ENCODE data around the gene MAP4K2. TPM values are rescaled to one million over a fixed set of nuclear protein-coding genes. Genes with fewer than 3 reads are reported as not detected.
A peak's percentile ranks its signal among the peaks of the same experiment; 100 is the strongest.

The MAP4K2 gene
- total RNA-seq, 3 donors from 2014 or later, result 8.7 to 16.8 (median 14.1) TPM

GRCh38 chr11:64793271-64794160, 9.5 kb downstream of the MAP4K2 start:
- no peaks in the 10 kb centered on the region for H3K36me3 ChIP-seq (ENCODE audit: low read depth)
- H3K4me1 ChIP-seq (ENCODE audit: low read depth), result no peaks in the 10 kb centered on the region
- H3K9me3 ChIP-seq, result no peaks in the 10 kb centered on the region
- TF ChIP-seq CTCF (IDR thresholded peaks at IDR 0.05), result no peak
- no peak overlapping the region for H3K4me3 ChIP-seq
- intact Hi-C loops (cut with DNase I, micrococcal nuclease), result no loop called here
- peak in 1 of 3 donors; percentile 33 for DNase-seq
- ATAC-seq, result no peak

GRCh38 chr11:64792482-64792881, 10.5 kb downstream of the MAP4K2 start:
- no peak for DNase-seq
- no peak for ATAC-seq
- Histone ChIP-seq H3K4me1 (ENCODE audit: low read depth) (peaks cover 8% of the 10 kb centered on the region), H3K9me3 (no peaks in the 10 kb centered on the region), H3K4me3 (no peak overlapping the region), H3K36me3 (ENCODE audit: low read depth) (no peaks in the 10 kb centered on the region)
- TF ChIP-seq CTCF (IDR thresholded peaks at IDR 0.05), result no peak
- intact Hi-C loops (cut with DNase I, micrococcal nuclease), result no loop called here

GRCh38 chr11:64791781-64792291, 11.2 kb downstream of the MAP4K2 start:
- ATAC-seq (no peak), DNase-seq (peak in 1 of 3 donors; percentile 46)
- H3K4me1 ChIP-seq (ENCODE audit: low read depth), result peaks cover 10% of the 10 kb centered on the region
- TF ChIP-seq CTCF (IDR thresholded peaks at IDR 0.05), result no peak
- intact Hi-C loops (cut with DNase I, micrococcal nuclease), result no loop called here
- no peak overlapping the region for H3K4me3 ChIP-seq
- H3K36me3 ChIP-seq (ENCODE audit: low read depth), result no peaks in the 10 kb centered on the region
- H3K9me3 ChIP-seq, result no peaks in the 10 kb centered on the region

GRCh38 chr11:64790205-64791095, 12.6 kb downstream of the MAP4K2 start:
- H3K9me3 ChIP-seq, result no peaks in the 10 kb centered on the region
- DNase-seq, result peak in 1 of 3 donors; percentile 43
- no peaks in the 10 kb centered on the region for H3K36me3 ChIP-seq (ENCODE audit: low read depth)
- no peak for ATAC-seq
- intact Hi-C loops (cut with DNase I, micrococcal nuclease), result no loop called here
- H3K4me3 ChIP-seq, result no peak overlapping the region
- peaks cover 10% of the 10 kb centered on the region for H3K4me1 ChIP-seq (ENCODE audit: low read depth)
- no peak for TF ChIP-seq CTCF (IDR thresholded peaks at IDR 0.05)

- intact Hi-C loops (cut with DNase I, micrococcal nuclease), result no loop called here
- TF ChIP-seq CTCF (IDR thresholded peaks at IDR 0.05), result no peak
- Histone ChIP-seq H3K4me1 (ENCODE audit: low read depth) (peaks cover 16% of the 10 kb centered on the region), H3K9me3 (no peaks in the 10 kb centered on the region), H3K36me3 (ENCODE audit: low read depth) (no peaks in the 10 kb centered on the region), H3K4me3 (no peak overlapping the region)
- ATAC-seq (no peak), DNase-seq (peak in 1 of 3 donors; percentile 43)
These were observed 13.4 kb downstream of the MAP4K2 start for GRCh38 chr11:64789331-64790204.
